Measurements from ENCODE around the gene GIPC3. TPM values are rescaled to one million over a fixed set of nuclear protein-coding genes. Genes with fewer than 3 reads are reported as not detected.

Gene GIPC3
- total and polyA plus RNA-seq, 2 experiments from 2014 or later: 0.48 to 0.59 TPM

DNA sequence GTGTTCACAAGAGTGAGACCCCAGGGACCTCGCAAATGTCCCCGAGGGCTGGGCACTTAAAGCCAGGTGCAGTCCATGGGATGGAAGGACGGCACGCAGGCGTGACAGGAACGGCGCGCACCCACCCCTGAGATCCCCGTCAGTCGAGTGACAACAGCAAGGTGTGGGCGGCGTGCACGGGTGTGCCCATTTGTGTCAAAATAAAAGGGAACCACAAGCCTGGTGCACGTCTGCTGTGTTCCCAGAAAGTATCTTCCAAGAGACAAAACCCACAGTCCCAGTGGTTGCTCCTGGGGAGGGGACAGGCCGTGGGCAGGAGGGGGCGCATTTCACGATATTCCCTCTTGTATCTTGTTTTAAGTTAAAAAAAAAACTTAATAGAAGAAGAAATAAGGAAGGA is 57.0 kb downstream of the GIPC3 start (continued):
- TF ChIP-seq, protein P1, sequence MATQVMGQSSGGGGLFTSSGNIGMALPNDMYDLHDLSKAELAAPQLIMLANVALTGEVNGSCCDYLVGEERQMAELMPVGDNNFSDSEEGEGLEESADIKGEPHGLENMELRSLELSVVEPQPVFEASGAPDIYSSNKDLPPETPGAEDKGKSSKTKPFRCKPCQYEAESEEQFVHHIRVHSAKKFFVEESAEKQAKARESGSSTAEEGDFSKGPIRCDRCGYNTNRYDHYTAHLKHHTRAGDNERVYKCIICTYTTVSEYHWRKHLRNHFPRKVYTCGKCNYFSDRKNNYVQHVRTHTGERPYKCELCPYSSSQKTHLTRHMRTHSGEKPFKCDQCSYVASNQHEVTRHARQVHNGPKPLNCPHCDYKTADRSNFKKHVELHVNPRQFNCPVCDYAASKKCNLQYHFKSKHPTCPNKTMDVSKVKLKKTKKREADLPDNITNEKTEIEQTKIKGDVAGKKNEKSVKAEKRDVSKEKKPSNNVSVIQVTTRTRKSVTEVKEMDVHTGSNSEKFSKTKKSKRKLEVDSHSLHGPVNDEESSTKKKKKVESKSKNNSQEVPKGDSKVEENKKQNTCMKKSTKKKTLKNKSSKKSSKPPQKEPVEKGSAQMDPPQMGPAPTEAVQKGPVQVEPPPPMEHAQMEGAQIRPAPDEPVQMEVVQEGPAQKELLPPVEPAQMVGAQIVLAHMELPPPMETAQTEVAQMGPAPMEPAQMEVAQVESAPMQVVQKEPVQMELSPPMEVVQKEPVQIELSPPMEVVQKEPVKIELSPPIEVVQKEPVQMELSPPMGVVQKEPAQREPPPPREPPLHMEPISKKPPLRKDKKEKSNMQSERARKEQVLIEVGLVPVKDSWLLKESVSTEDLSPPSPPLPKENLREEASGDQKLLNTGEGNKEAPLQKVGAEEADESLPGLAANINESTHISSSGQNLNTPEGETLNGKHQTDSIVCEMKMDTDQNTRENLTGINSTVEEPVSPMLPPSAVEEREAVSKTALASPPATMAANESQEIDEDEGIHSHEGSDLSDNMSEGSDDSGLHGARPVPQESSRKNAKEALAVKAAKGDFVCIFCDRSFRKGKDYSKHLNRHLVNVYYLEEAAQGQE (IDR thresholded peaks at IDR 0.05; ENCODE audit: unreplicated experiment): no peak
- TF ChIP-seq, protein P2, sequence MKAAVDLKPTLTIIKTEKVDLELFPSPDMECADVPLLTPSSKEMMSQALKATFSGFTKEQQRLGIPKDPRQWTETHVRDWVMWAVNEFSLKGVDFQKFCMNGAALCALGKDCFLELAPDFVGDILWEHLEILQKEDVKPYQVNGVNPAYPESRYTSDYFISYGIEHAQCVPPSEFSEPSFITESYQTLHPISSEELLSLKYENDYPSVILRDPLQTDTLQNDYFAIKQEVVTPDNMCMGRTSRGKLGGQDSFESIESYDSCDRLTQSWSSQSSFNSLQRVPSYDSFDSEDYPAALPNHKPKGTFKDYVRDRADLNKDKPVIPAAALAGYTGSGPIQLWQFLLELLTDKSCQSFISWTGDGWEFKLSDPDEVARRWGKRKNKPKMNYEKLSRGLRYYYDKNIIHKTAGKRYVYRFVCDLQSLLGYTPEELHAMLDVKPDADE (IDR thresholded peaks at IDR 0.05): no peak
- TF ChIP-seq CREB1 (CRISPR knock-in tag; IDR thresholded peaks at IDR 0.05; ENCODE audit: low read depth) (no peak), JUNB (IDR thresholded peaks at IDR 0.05; ENCODE audit: unreplicated experiment) (no peak), STAT1 (IDR thresholded peaks at IDR 0.05; ENCODE audit: unreplicated experiment) (no peak), ZNF114 (CRISPR knock-in tag; IDR thresholded peaks at IDR 0.05) (no peak), EZH2phosphoT487 (IDR thresholded peaks at IDR 0.05; ENCODE audit: unreplicated experiment) (no peak), NANOG (IDR thresholded peaks at IDR 0.05; ENCODE audit: borderline replicate concordance) (no peak), EZH2 (IDR thresholded peaks at IDR 0.05; ENCODE audit: low read depth, unreplicated experiment) (no peak)
- TF ChIP-seq, protein P3, sequence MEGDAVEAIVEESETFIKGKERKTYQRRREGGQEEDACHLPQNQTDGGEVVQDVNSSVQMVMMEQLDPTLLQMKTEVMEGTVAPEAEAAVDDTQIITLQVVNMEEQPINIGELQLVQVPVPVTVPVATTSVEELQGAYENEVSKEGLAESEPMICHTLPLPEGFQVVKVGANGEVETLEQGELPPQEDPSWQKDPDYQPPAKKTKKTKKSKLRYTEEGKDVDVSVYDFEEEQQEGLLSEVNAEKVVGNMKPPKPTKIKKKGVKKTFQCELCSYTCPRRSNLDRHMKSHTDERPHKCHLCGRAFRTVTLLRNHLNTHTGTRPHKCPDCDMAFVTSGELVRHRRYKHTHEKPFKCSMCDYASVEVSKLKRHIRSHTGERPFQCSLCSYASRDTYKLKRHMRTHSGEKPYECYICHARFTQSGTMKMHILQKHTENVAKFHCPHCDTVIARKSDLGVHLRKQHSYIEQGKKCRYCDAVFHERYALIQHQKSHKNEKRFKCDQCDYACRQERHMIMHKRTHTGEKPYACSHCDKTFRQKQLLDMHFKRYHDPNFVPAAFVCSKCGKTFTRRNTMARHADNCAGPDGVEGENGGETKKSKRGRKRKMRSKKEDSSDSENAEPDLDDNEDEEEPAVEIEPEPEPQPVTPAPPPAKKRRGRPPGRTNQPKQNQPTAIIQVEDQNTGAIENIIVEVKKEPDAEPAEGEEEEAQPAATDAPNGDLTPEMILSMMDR (conservative IDR thresholded peaks at IDR 0.05; ENCODE audit: low read depth in 2 of 2): no peak

Small RNA genes lying within 50 kb of the gene (small RNA-seq; reads per million reads assigned to genes)
- not detected for gene AC005786.1 (ENCODE audit: low replicate concordance)

Other genes with a start within 250 kb of the GIPC3 start
- 0.58 and 1.3 TPM in 2 replicates for gene NFIC, start 218.9 kb upstream of the GIPC3 start, total RNA-seq (2014; rRNA removed; shearing (Covaris generic))
- 5.3 and 8.2 TPM in 2 replicates for gene NFIC, start 218.9 kb upstream of the GIPC3 start, polyA plus RNA-seq (2016; fragmentation: Nextera tagmentation; extraction: Ambion mirVana)
- gene SMIM24, start 105.0 kb upstream of the GIPC3 start, total RNA-seq (2014; rRNA removed; shearing (Covaris generic)): 4.7 and 5.0 TPM in 2 replicates
- gene SMIM24, start 105.0 kb upstream of the GIPC3 start, polyA plus RNA-seq (2016; fragmentation: Nextera tagmentation; extraction: Ambion mirVana): 19.0 and 21.5 TPM in 2 replicates
- not detected in 2 replicates for gene SMIM44, start 102.0 kb upstream of the GIPC3 start, total RNA-seq (2014; rRNA removed; shearing (Covaris generic))
- not detected in 2 replicates for gene SMIM44, start 102.0 kb upstream of the GIPC3 start, polyA plus RNA-seq (2016; fragmentation: Nextera tagmentation; extraction: Ambion mirVana)
- 34.1 and 34.7 TPM in 2 replicates for gene DOHH, start 84.8 kb upstream of the GIPC3 start, total RNA-seq (2014; rRNA removed; shearing (Covaris generic))
- 19.0 TPM in 2 replicates for gene DOHH, start 84.8 kb upstream of the GIPC3 start, polyA plus RNA-seq (2016; fragmentation: Nextera tagmentation; extraction: Ambion mirVana)
- 38.4 and 39.2 TPM in 2 replicates for gene FZR1, start 79.2 kb upstream of the GIPC3 start, total RNA-seq (2014; rRNA removed; shearing (Covaris generic))
- 12.9 and 16.1 TPM in 2 replicates for gene FZR1, start 79.2 kb upstream of the GIPC3 start, polyA plus RNA-seq (2016; fragmentation: Nextera tagmentation; extraction: Ambion mirVana)
- not detected in 2 replicates for gene TEKTIP1, start 46.3 kb upstream of the GIPC3 start, total RNA-seq (2014; rRNA removed; shearing (Covaris generic))
- gene TEKTIP1, start 46.3 kb upstream of the GIPC3 start, polyA plus RNA-seq (2016; fragmentation: Nextera tagmentation; extraction: Ambion mirVana): 0.50 TPM in 1 of 2 replicates, not detected in the other
- gene MFSD12, start 27.9 kb upstream of the GIPC3 start, total RNA-seq (2014; rRNA removed; shearing (Covaris generic)): 75.5 and 91.1 TPM in 2 replicates
- gene MFSD12, start 27.9 kb upstream of the GIPC3 start, polyA plus RNA-seq (2016; fragmentation: Nextera tagmentation; extraction: Ambion mirVana): 35.3 and 36.1 TPM in 2 replicates
- 107 and 130 TPM in 2 replicates for gene HMG20B, start 12.5 kb upstream of the GIPC3 start, total RNA-seq (2014; rRNA removed; shearing (Covaris generic))
- gene HMG20B, start 12.5 kb upstream of the GIPC3 start, polyA plus RNA-seq (2016; fragmentation: Nextera tagmentation; extraction: Ambion mirVana): 74.1 and 77.8 TPM in 2 replicates
- 0.73 and 0.82 TPM in 2 replicates for gene TBXA2R, start 21.4 kb downstream of the GIPC3 start, total RNA-seq (2014; rRNA removed; shearing (Covaris generic))
- gene TBXA2R, start 21.4 kb downstream of the GIPC3 start, polyA plus RNA-seq (2016; fragmentation: Nextera tagmentation; extraction: Ambion mirVana): 0.42 and 0.47 TPM in 2 replicates
- gene CACTIN, start 41.3 kb downstream of the GIPC3 start, total RNA-seq (2014; rRNA removed; shearing (Covaris generic)): 47.4 and 47.7 TPM in 2 replicates
- 14.3 and 16.9 TPM in 2 replicates for gene CACTIN, start 41.3 kb downstream of the GIPC3 start, polyA plus RNA-seq (2016; fragmentation: Nextera tagmentation; extraction: Ambion mirVana)
- gene PIP5K1C, start 115.0 kb downstream of the GIPC3 start, total RNA-seq (2014; rRNA removed; shearing (Covaris generic)): 35.2 and 46.7 TPM in 2 replicates
- gene PIP5K1C, start 115.0 kb downstream of the GIPC3 start, polyA plus RNA-seq (2016; fragmentation: Nextera tagmentation; extraction: Ambion mirVana): 11.8 and 13.5 TPM in 2 replicates
- gene TJP3, start 122.9 kb downstream of the GIPC3 start, total RNA-seq (2014; rRNA removed; shearing (Covaris generic)): 19.8 and 23.9 TPM in 2 replicates
- gene TJP3, start 122.9 kb downstream of the GIPC3 start, polyA plus RNA-seq (2016; fragmentation: Nextera tagmentation; extraction: Ambion mirVana): 14.1 and 18.2 TPM in 2 replicates
- gene APBA3, start 176.2 kb downstream of the GIPC3 start, total RNA-seq (2014; rRNA removed; shearing (Covaris generic)): 31.8 and 56.1 TPM in 2 replicates
- 16.6 and 17.2 TPM in 2 replicates for gene APBA3, start 176.2 kb downstream of the GIPC3 start, polyA plus RNA-seq (2016; fragmentation: Nextera tagmentation; extraction: Ambion mirVana)
- 29.7 and 47.3 TPM in 2 replicates for gene MRPL54, start 177.2 kb downstream of the GIPC3 start, total RNA-seq (2014; rRNA removed; shearing (Covaris generic))
- 89.9 and 93.1 TPM in 2 replicates for gene MRPL54, start 177.2 kb downstream of the GIPC3 start, polyA plus RNA-seq (2016; fragmentation: Nextera tagmentation; extraction: Ambion mirVana)
- gene RAX2, start 186.8 kb downstream of the GIPC3 start, total RNA-seq (2014; rRNA removed; shearing (Covaris generic)): not detected in 2 replicates
- 0.13 TPM in 1 of 2 replicates, not detected in the other for gene RAX2, start 186.8 kb downstream of the GIPC3 start, polyA plus RNA-seq (2016; fragmentation: Nextera tagmentation; extraction: Ambion mirVana)
- gene MATK, start 200.9 kb downstream of the GIPC3 start, total RNA-seq (2014; rRNA removed; shearing (Covaris generic)): 21.4 and 30.3 TPM in 2 replicates
- gene MATK, start 200.9 kb downstream of the GIPC3 start, polyA plus RNA-seq (2016; fragmentation: Nextera tagmentation; extraction: Ambion mirVana): 13.4 and 14.1 TPM in 2 replicates